GM19467 (cell line): Measurements from ENCODE around the gene ZFP92.

Experiments used
- ATAC-seq: cut with Tn5 transposase; IDR thresholded peaks from one replicate; pipeline ENCODE4 v1.9.1; 2021; ENCODE audit warnings: mild to moderate bottlenecking, moderate library complexity; ENCODE audit not compliant: unreplicated experiment

ZFP92 gene

DNA sequence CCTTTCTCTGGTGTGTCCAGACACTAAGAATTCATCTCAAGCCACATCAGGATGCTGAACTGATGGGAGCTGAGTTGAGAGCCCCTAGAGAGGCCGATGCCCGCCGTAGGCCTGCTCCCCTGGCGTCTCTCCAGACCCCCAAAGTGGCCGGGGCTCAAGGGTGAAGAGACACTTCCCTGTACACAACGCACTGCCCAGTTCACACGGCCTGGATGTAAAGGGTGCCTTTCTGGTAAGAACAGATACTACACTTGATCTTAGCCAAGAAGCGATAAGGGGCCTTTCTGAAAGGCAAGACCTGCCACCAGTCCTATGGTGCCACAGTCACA is 39.6 kb downstream of the ZFP92 start:
- ATAC-seq, result no peak

DNA sequence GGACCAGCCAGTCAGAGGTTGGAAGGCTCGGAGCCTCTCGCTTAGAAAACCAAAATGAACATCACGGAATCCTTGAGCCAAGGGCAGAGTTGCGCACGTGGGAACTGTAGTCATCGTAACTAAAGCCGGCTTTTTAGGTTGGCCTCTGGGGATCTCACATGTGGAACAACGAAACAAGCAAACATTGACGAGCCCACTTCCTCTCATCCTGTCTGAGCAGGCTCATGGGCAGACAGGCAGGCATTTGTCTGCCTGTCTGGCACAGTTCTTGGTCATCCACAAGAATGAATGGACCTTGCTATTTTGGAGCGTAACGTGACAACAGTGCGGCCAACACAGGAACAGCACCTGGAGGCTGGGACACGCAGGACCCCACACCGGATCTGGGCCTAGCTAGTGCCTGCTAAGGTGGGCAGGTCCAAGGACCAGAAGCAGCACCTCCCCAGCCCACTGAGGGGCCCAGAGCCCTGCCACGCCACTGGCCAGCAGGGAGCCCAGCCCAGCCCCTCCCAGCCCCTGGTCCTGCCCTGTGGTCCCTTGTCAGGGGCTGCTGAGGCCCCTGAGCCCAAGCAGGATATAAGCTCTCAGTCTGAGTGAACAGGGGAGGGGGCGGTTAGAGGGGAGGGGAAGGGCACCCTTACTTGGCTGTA is 43.8 kb downstream of the ZFP92 start:
- ATAC-seq, result no peak

DNA sequence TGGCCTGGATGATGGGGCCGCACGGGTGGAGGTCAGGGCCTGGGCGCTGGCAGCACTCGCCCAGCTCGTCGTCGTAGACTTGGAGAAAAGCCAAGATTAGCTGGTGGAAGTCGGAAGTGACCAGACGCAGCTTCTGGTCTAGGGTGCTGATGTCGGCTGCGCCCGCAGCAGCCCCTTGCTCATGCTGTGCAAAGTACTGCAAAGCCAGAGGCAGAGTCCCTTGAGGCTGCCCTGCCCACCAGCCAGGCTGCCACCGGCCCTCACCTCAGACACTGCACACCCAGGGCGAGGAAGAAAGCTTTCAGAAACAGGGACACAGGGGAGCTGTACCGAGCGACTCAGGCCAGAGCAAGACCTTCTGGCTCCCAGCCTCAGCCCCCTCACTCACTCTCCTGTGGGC is 44.3 kb downstream of the ZFP92 start:
- ATAC-seq, result no peak

DNA sequence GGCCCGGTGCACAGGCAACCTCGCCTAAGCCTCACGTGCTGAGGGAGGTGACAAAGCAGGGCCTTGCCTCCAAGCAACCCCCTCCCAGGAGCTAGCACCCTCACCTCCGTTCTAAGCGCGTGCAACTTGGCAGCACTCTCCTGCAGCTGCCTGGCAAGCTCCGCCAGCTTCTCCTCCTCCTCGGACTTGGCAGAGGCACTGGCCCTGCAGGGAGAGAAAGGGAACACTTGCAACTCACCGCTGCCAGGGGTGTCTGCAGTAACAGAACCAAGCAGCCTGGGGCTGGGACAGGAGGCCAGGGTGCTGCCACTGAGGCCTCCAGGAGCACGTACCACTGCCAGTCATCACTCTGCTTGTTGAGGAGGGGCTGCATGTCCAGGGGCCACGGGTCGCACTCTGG is 44.9 kb downstream of the ZFP92 start:
- ATAC-seq, result no peak

GRCh38 chrX:153456704-153457103 is 45.4 kb downstream of the ZFP92 start:
- ATAC-seq, result no peak

GRCh38 chrX:153457136-153457825 is 46.0 kb downstream of the ZFP92 start:
- no peak for ATAC-seq

DNA sequence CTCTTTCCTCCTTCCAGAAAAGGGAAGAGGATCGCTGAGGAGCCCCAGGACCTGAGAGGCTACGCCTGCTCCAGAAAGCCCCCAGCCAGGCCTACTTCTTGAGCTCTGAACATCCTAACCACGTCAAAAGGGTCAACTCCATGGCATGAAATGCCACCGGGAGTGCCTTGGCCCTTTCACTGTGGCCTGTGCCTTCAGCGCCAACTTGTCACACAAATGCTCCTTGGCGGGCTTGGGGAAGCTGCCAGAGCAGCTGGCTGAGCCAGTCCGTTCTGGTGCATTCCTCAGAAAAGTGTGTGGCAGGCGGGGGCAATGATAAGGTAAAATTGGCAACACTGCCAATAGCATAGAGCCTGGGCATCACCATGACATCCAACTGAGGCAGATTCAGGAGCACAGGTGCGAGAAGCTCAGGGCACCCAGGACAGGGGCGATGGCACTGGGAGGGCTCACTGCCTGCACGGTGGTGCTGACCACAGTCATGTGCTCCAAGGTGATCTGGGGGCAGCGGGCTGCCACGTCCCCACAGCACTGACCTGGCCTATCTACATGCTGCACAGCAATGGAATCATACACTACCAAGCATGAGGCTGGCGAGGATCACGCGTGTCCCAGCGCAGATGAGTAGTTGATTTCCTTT is 46.7 kb downstream of the ZFP92 start:
- no peak for ATAC-seq

DNA sequence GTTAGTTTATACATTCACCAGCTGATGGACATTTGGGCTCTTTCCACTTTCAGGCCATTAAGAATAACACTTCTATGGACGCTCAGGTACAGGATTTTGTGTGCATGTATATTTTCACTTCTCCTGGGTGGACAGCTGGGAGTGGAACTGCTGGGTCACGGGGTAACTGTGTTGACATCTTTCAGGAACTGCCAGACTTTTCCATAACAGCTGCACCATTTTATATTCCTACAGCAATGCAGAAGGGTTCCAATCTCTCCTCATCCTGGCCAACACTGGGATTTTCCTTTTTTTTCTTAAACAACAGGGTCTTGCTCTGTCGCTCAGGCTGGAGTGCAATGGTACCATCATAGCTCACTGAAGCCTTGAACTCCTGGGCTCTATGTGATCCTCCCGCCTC is 47.2 kb downstream of the ZFP92 start:
- no peak for ATAC-seq

GRCh38 chrX:153459986-153460385 is 48.7 kb downstream of the ZFP92 start:
- ATAC-seq, result no peak

DNA sequence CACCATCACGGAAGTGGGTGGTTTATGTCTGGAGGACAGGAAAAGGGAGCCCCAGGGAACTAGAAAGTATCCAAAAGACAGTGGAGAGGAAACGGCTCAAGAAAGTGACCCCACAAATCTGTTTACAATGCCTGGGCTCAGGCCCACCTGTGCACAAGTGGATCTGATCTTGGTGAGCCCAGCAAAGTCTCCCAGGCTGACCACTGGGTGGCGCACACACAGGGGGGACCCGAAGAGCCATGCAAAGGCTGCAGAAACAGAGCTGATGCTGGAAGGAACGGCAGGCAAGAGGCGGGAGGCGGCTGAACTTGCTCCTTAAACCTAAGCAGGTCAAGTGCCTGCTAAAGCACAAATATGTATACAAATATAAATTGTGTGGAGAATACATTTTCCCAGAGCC is 49.6 kb downstream of the ZFP92 start:
- no peak for ATAC-seq
